Right atrium auricular region (tissue), 2 donors: ENCODE results near the gene FAM124A. TPM values are rescaled to one million over a fixed set of nuclear protein-coding genes. Genes with fewer than 3 reads are reported as not detected.

ENCODE experiments used
- DNase-seq: peaks from one replicate; pipeline ENCODE4 v3.0.0-alpha.2; 2019; ENCODE audit warnings: low spot score
- H3K27ac ChIP-seq, 2 donors: fragments of 200-600 bp; sonication (generic); 1 replicate in 1 of 2; 2 replicates in 1 of 2; pipeline ENCODE4 v1.5.1; 2016 to 2019
- H3K27me3 ChIP-seq, 2 donors: fragments of 200-600 bp; sonication (generic); one replicate each; pipeline versions ENCODE4 v1.5.1 to v1.6.0; 2017 to 2019
- H3K36me3 ChIP-seq: fragments of 200-600 bp; sonication (generic); one replicate; pipeline ENCODE4 v1.5.1; 2016
- H3K4me1 ChIP-seq, 2 donors: fragments of 200-600 bp; sonication (generic); one replicate each; pipeline versions ENCODE4 v1.5.1 to v1.6.0; 2017 to 2019
- H3K4me3 ChIP-seq, 2 donors: fragments of 200-600 bp; sonication (generic); 1 replicate in 1 of 2; 2 replicates in 1 of 2; pipeline ENCODE4 v1.5.1; 2017 to 2019; ENCODE audit warnings: mild to moderate bottlenecking in 1 of 2, moderate library complexity in 1 of 2
- H3K9me3 ChIP-seq, 2 donors: fragments of 200-600 bp; sonication (generic); one replicate each; pipeline ENCODE4 v1.5.1; 2019
- total RNA-seq, 2 donors: library from RNA; depleted of rRNA; stranded (reverse); fragments of >200 nt; gene quantifications; one replicate each; pipeline ENCODE4 v1.1.0, GENCODE V29; 2016
- TF ChIP-seq, protein P1 (sequence below), 2 donors: fragments of 200-600 bp; sonication (generic); IDR thresholded peaks; one replicate each; pipeline ENCODE4 v1.5.1; 2019; ENCODE audit warnings: antibody characterized with exemption in 2 of 2

The FAM124A gene
- total RNA-seq, 2 donors from 2014 or later = 8.0 to 8.6 TPM

DNA sequence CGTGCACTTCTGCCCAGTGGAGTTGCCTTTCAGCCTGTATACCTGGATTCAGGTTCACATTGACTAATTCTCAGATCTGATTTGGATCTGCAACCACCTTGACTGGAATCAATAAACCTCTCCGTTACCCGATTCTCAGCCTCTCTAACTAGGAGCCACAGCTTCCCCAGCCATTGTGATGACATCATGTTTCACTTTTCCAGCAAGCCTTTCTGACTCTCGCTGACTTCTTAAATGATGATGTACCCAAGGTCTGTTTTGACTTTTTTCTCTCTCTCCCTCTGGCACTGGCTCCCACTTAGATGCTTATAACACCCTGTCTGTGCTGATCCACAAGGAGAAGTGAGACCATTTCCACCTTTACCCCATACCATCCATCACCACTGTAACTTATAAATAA, 13.5 kb upstream of the FAM124A start:
- no peaks in the 10 kb centered on the region for H3K27me3 ChIP-seq
- no peaks in the 10 kb centered on the region for H3K36me3 ChIP-seq
- no peaks in the 10 kb centered on the region for H3K4me1 ChIP-seq
- no peak for DNase-seq
- H3K4me3 ChIP-seq = no peak overlapping the region
- TF ChIP-seq, protein P1, sequence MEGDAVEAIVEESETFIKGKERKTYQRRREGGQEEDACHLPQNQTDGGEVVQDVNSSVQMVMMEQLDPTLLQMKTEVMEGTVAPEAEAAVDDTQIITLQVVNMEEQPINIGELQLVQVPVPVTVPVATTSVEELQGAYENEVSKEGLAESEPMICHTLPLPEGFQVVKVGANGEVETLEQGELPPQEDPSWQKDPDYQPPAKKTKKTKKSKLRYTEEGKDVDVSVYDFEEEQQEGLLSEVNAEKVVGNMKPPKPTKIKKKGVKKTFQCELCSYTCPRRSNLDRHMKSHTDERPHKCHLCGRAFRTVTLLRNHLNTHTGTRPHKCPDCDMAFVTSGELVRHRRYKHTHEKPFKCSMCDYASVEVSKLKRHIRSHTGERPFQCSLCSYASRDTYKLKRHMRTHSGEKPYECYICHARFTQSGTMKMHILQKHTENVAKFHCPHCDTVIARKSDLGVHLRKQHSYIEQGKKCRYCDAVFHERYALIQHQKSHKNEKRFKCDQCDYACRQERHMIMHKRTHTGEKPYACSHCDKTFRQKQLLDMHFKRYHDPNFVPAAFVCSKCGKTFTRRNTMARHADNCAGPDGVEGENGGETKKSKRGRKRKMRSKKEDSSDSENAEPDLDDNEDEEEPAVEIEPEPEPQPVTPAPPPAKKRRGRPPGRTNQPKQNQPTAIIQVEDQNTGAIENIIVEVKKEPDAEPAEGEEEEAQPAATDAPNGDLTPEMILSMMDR (IDR thresholded peaks at IDR 0.05) = no peak
- no peaks in the 10 kb centered on the region for H3K9me3 ChIP-seq
- H3K27ac ChIP-seq = no peak overlapping the region

DNA sequence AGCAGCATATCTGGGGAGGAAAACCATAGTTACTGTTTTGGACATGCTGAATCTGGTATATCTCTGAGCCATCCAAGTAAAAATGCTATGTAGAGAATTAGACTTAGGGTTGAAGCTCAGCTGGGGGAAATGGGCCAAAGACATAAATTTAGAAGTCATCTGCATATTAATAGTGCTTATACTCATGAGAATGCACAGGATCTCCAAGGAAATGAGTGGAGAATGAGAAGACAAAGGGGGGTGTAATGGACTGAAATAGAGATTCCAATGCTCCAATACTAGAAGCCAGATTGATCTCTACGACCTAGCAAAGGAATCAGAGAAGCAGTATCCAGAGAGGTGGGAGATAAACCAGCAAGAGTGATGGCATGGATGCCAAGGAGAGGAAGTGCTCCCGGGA, 10.3 kb upstream of the FAM124A start:
- H3K27ac ChIP-seq = no peak overlapping the region
- no peaks in the 10 kb centered on the region for H3K36me3 ChIP-seq
- TF ChIP-seq, protein P1 (IDR thresholded peaks at IDR 0.05) = no peak
- H3K27me3 ChIP-seq = no peaks in the 10 kb centered on the region
- no peaks in the 10 kb centered on the region for H3K9me3 ChIP-seq
- DNase-seq = no peak
- no peak overlapping the region for H3K4me3 ChIP-seq
- H3K4me1 ChIP-seq = no peaks in the 10 kb centered on the region

DNA sequence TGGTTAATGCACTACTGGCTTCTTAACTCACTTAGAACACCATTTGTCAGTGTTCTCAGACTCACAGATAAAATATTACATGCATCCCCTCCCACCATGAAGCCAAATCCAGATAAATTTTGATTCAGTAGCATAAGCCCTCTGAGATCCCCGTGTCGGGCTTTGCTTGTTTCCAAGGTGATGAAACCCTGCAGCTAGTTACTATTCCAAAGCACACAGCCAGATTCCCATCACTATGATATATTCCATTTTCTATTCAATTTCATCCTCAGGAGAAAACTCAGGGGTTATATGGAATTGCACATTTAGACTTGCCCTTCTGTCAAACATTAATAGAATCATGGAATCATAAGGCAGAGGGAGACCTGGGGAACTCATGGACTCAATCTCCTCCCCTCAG, 9.4 kb upstream of the FAM124A start:
- H3K4me1 ChIP-seq = no peaks in the 10 kb centered on the region
- no peaks in the 10 kb centered on the region for H3K36me3 ChIP-seq
- TF ChIP-seq, protein P1 (IDR thresholded peaks at IDR 0.05) = no peak
- DNase-seq = no peak
- no peak overlapping the region for H3K27ac ChIP-seq
- no peak overlapping the region for H3K4me3 ChIP-seq
- no peaks in the 10 kb centered on the region for H3K9me3 ChIP-seq
- no peaks in the 10 kb centered on the region for H3K27me3 ChIP-seq

DNA sequence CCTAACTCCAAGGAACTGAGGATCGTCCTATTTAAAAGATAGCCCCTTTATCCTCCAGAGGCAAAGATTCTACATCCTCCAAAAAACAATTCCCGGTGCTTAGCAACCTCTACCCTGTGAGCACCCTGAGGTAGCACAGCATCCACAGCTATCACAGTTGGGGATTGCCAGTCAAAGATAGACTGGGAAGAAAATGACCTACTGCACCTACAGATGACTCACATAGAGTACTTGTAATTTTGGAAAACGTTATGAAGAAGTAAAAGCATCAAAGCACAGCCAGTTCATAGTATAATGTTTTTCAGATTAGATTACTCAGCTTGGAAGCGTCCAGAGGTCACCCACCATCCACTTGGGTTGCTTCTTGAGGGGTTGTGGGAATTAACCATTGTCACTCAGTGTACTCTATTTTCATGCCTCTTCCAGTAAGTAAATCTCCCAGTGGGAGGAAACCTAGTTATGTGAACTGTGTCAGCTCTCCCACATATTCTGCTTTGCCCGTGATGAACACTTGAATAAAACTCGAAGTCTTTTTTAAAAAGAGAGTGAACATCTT, 8.9 kb upstream of the FAM124A start:
- Histone ChIP-seq H3K27ac (no peak overlapping the region), H3K9me3 (no peaks in the 10 kb centered on the region), H3K4me1 (no peaks in the 10 kb centered on the region), H3K4me3 (no peak overlapping the region), H3K27me3 (no peaks in the 10 kb centered on the region), H3K36me3 (no peaks in the 10 kb centered on the region)
- TF ChIP-seq, protein P1 (IDR thresholded peaks at IDR 0.05) = no peak
- DNase-seq = no peak

DNA sequence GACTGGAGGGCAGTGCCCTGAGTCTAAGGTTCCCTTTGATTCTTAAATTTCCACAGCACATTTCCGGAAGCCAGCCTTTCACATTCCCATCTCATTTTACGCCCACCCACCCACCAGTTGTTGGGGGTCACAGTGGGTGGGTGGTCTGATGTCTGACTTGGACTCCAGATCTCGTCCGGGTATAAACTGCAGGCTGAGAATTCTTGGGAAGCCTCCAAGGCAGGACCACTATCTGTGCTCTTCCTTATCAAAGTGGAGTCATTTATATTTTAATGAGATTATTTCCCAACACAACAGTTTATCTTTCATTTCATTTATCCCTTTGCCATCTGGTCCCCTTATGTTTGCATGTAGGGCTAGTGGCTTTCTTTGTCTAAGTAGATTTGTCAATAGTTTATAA, 3.6 kb upstream of the FAM124A start:
- Histone ChIP-seq H3K27ac (no peak overlapping the region), H3K36me3 (no peaks in the 10 kb centered on the region), H3K27me3 (no peaks in the 10 kb centered on the region), H3K9me3 (no peaks in the 10 kb centered on the region), H3K4me3 (no peak overlapping the region), H3K4me1 (peaks cover 0 to 8% of the 10 kb centered on the region in 2 donors)
- TF ChIP-seq, protein P1 (IDR thresholded peaks at IDR 0.05) = no peak
- DNase-seq = no peak

DNA sequence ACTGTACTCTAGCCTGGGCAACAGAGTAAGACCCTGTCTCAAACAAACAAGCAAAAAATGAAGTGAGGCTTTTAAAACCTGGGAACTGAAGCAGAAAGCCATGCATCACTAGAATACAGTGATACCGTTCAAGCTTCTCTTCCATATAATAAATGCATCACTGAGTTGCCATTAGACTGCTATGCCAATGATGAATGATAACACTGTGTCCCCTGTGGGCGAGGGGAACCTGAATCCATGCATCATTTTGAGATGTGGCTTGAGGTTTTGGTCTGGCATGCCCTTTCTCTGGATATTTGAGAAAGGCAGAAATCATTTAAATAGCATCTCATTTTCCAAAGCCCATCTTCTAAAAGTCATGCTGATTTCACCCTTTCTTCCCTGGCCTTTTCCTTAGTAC, 1.5 kb upstream of the FAM124A start:
- H3K27me3 ChIP-seq = no peaks in the 10 kb centered on the region
- H3K9me3 ChIP-seq = no peaks in the 10 kb centered on the region
- no peak overlapping the region for H3K27ac ChIP-seq
- H3K4me1 ChIP-seq = peaks cover 0 to 17% of the 10 kb centered on the region in 2 donors
- TF ChIP-seq, protein P1 (IDR thresholded peaks at IDR 0.05) = no peak
- H3K36me3 ChIP-seq = no peaks in the 10 kb centered on the region
- DNase-seq = no peak
- H3K4me3 ChIP-seq = no peak overlapping the region
